Coronary artery (tissue), 2 donors: ENCODE data around the gene ADGRA1.

Source experiments
- DNase-seq: peaks from one replicate; pipeline ENCODE4 v3.0.0-alpha.2; 2017; ENCODE audit warnings: low spot score
- H3K27ac ChIP-seq, 2 donors: fragments of 200-600 bp; sonication (generic); one replicate each; pipeline ENCODE4 v1.5.1; 2016 to 2019
- H3K4me3 ChIP-seq: fragments of 200-600 bp; sonication (generic); 2 replicates; pipeline ENCODE4 v1.5.1; 2016; ENCODE audit warnings: mild to moderate bottlenecking, moderate library complexity
- CTCF ChIP-seq: fragments of 200-600 bp; sonication (generic); IDR thresholded peaks from one replicate; pipeline ENCODE4 v1.5.1; 2019; ENCODE audit warnings: antibody characterized with exemption

The ADGRA1 gene

GRCh38 chr10:133088179-133088955, 643 bp downstream of the ADGRA1 start:
- DNase-seq: no peak
- peak overlapping the region; percentile 61 for H3K4me3 ChIP-seq
- no peak for TF ChIP-seq CTCF
- no peak overlapping the region for H3K27ac ChIP-seq

DNA sequence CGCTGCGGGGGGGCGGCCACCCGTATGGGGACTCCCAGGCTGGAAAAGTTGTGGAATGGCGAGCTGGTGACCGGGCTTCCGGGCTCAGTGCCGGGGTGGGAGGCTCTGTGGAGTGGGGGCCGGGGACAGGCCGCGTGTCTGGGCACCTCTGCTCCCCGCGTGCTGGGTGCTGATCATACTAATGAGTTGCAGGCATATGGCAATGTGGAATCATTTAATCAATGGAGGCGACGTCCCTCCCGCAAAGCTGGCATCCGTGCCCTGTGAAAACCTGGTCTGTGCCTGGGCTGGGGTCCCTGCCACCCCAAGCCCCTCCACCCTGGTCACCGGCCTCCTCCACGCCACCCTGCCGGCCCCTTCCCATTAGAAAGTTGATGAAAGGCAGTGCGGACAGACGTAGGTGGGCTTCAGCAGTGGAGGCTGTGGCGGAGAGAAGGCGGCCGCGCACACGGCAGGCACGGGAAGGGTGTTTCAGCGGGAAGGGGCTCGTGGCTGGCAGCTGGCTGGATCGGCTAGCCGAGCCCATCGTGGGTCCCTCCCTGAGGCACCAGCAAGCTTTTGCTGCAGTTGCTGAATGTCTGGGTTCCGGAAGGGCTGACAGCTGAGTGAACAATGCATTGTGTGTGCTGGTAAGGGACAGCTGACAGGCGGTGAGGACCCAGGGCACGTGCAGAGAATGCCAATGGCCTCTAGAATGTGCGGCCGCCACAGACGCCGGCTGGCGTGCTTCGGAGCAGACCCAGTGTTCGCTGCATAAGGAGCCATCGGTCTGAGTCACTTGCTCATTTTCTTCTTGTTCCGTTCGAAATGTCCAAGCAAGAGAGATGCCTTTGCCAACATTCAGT, 1.5 kb downstream of the ADGRA1 start:
- no peak overlapping the region for H3K4me3 ChIP-seq
- DNase-seq: no peak
- TF ChIP-seq CTCF: no peak
- no peak overlapping the region for H3K27ac ChIP-seq

- no peak for TF ChIP-seq CTCF
- H3K27ac ChIP-seq: no peak overlapping the region
- no peak for DNase-seq
- H3K4me3 ChIP-seq: no peak overlapping the region
Observed at GRCh38 chr10:133090101-133090500, 2.4 kb downstream of the ADGRA1 start.

DNA sequence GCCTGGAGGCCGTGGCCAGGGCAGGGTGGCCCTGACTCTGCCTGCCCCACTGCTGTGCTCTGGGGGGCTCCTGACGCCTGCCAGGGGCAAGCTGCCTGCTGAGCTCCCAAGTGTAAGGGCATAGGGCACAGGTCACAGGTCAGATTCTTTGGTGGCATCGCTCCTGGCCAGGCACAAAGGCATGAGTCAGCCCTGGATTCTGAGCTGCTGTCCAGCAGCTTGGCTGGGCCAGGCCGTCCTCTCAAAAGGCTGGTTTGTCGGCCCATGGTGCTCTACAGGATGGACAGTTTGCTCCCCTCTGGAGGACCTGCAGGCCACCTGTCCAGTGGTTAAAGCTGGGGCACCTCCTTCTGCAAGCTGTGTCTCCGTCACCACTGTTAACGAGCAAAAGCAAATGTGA, 2.9 kb downstream of the ADGRA1 start:
- H3K4me3 ChIP-seq: no peak overlapping the region
- TF ChIP-seq CTCF: no peak
- DNase-seq: no peak
- H3K27ac ChIP-seq: no peak overlapping the region

DNA sequence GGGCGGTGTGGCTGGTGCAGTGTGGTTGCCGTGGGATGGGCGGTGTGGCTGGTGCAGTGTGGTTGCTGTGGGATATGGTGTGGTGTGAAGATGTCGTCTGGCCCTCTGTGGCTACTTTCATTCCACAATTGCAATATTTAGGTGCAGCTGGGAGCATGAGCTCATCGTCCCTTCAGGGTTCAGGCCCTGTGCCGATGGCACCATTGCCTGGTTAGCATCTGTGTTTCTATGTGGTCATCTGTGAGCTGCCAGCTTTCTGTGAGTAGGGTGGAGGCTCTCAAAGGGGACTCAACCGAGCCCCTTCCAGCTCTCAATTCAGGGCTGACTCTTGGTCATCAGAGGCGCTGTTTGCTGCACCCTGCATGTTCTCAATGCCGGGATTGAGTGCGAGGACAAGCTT, 3.6 kb downstream of the ADGRA1 start:
- H3K27ac ChIP-seq: no peak overlapping the region
- no peak for TF ChIP-seq CTCF
- no peak for DNase-seq
- no peak overlapping the region for H3K4me3 ChIP-seq

GRCh38 chr10:133093291-133093690, 5.6 kb downstream of the ADGRA1 start:
- no peak for DNase-seq
- no peak overlapping the region for H3K27ac ChIP-seq
- no peak for TF ChIP-seq CTCF
- no peak overlapping the region for H3K4me3 ChIP-seq
